GM18526 (cell line): Measurements from ENCODE around the gene PIP5K1C.

ENCODE experiments used
- POLR2A ChIP-seq: IDR thresholded peaks from 3 replicates; pipeline ENCODE4 v1.6.1; 2011; ENCODE audit not compliant: insufficient read length; ENCODE audit errors: extremely low read depth

The PIP5K1C gene

DNA sequence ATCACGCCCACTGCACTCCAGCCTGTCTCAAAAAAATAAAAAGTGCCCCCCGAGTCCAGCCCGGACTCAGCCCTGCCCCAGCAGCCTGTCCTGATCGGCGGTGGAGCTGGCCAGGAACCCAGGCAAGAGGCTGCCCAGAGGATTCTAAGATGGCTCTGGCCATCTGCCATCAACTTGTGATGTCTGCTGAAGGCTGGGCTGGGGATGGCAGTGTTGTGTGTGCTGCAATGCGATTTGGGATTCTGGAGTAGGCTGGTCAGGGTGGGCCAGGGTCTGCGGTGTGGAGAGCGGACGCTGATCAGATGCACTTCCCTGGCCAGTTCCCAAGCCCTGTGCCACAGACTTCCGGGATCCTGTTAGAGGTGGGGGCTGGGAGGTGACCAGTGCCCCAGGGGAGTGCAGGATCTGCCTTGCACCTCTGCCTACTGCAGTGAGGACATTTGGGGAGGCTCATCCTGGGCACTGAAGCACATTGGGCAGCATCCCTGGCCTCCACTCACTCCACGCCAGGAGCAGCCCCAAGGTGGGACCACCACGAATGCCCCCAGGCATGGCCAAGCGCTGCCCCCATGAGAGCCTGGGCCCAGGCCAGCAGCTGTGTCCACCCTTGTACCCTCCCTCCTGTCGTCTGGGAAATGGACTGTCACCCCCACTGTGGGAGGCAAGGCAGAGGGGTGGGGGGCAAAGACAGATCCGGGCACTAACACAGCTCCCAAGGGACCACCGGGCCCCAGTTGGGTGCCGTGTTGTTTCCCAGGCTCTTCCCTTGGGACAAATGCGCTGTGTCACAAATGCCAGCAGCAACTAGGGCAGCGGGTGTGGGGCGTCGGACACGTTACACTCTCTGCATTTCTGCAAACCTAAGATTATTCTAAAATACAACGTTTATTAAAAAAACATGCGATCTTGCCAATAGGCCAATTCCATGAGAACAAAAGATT, 90.2 kb downstream of the PIP5K1C start:
- no peak for TF ChIP-seq POLR2A

DNA sequence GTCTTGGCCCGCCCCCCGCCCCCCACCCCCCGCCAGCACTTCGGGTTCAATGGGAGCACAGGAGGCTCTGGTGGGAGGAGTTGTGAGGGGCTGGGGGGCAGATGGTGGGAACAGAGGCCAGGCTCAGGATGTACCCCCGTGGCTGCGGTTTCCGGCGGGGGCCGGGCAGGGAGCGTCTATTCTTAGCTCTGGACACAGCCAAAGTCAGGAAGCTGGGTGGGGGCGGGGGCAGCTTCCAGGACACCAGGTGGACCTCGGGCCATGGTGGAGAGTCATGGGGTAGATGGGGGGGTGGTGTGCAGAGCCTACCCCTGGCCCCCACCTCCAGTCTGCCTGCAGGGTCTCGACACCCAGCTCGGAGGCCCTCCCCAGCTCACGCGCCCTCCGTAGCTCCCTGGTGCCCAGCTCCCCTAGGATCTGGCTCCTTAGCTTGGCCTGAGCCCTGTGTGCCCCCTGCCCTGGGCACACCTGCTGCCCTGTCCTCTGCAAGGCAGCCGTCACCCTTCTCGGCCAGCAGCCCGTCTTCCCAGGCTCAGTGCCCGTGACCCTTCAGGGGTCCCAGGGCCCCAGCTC, 91.4 kb downstream of the PIP5K1C start:
- TF ChIP-seq POLR2A = no peak

GRCh38 chr19:3608079-3608641, 92.1 kb downstream of the PIP5K1C start:
- no peak for TF ChIP-seq POLR2A

- no peak for TF ChIP-seq POLR2A
Observed at GRCh38 chr19:3607303-3608078, 92.8 kb downstream of the PIP5K1C start.

- no peak for TF ChIP-seq POLR2A
Observed at GRCh38 chr19:3606690-3607289, 93.5 kb downstream of the PIP5K1C start, which contains the start of gene TBXA2R. Gene TBXA2R, minus strand, starts transcription at chr19:3606875. Its CDS starts 6,241 bp downstream, at chr19:3600634.

DNA sequence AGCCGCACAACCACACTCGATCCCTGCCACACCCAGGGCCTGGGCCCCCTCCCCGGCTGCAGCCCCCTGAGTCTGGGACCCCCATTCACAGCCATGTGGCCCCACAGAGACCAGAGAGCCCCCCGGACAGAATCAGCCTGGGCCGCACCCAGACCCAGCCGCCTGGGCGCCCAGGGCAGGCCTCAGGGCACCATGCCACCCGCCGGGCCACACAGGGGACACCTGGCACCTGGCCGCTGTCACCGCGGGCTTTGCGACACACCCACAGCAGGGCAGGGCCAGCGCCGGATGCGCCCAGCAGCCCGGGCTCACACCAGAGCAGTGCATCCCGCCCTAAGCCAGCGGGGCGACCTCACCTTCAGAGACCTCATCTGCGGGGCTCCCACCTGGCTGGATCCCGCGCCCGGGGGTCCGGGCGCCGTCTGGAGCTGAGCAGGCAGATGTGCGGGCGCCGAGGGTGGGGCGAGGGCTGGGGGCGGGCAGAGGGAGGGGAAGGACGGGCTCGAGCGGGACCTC, 94.0 kb downstream of the PIP5K1C start:
- TF ChIP-seq POLR2A = no peak

- no peak for TF ChIP-seq POLR2A
Observed at GRCh38 chr19:3605770-3606169, 94.5 kb downstream of the PIP5K1C start.

GRCh38 chr19:3605361-3605760, 94.9 kb downstream of the PIP5K1C start:
- TF ChIP-seq POLR2A = no peak

- TF ChIP-seq POLR2A = no peak
Observed at GRCh38 chr19:3604987-3605343, 95.3 kb downstream of the PIP5K1C start.

DNA sequence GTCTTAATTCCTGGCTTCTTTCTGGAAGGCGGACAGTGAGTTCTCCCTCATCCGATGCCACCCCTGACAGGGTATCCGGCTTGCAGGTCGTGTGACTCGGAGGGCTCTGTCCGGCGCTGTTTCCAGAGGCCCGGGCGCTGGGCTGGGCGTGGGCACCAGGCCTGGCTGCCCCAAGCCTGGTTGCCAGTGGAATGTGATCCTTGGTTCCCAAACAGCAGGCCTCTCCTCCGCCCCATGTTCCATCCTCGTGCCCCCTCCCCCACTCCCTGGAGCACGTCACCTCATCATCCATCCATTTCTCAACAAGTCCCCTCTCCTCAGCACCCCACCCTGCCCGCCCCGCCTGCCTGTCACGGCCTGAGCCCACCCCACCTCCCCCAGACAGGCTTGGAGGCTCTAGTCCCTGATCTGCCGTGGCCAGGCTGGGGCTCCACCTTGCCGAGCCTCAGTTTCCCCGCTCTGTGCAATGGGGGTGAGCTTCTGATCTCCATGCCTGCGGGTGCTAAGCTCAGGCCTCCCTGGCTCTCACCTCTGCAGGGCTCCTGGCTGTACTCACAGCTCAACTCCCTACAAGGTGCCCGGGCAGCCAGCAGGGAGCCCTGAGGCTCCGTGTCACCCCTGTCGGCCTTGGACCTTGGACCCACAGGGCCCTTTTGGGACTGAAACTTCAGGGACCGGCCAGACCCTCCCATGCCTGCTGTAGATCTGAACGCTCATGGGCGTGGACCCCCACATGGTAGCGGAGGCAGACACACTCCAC, 95.9 kb downstream of the PIP5K1C start:
- TF ChIP-seq POLR2A = no peak

GRCh38 chr19:3603121-3603811, 97.0 kb downstream of the PIP5K1C start:
- no peak for TF ChIP-seq POLR2A

DNA sequence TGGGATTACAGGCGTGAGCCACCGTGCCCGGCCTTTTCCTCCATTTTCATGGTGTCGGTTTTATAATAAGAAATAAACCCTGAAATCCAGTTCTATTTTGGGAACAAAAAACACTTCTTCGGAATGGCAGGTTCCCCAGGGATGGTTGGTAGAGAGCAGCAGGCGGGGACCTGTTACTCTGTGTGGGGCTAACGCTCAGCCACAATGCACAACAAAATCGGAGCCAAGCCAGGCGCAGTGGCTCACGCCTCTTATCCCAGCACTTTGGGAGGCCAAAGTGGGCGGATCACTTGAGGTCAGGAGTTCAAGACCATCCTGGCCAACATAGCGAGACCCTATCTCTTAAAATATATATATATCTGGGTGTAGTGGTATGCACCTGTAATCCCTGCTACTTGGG, 99.2 kb downstream of the PIP5K1C start:
- no peak for TF ChIP-seq POLR2A

DNA sequence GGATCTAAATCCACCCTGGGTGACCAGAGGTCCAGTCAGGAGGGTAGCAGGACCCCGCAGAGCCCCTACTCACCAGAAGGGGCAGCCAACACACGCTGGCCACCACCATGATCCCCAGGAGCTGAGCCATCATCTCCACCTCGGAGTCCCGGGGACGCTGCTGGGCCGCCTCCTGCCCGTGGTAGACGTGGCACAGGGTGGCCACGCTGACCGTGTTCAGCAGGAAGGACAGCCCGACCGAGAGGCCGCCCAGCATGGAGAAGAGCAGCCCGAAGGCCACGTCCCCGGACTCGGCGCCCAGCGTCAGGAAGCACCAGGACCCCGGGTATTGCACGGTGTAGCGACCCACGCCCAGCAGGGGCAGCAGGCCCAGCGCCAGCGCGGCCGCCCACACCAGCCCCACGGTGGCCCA, 100.5 kb downstream of the PIP5K1C start:
- no peak for TF ChIP-seq POLR2A
